Keratinocyte (primary cell): ENCODE measurements around the gene GZF1. TPM values are rescaled to one million over a fixed set of nuclear protein-coding genes. Genes with fewer than 3 reads are reported as not detected.
A peak's percentile ranks its signal among the peaks of the same experiment; 100 is the strongest.

Experiments used
- DNase-seq: peaks from one replicate; pipeline ENCODE4 v3.0.0-alpha.2; 2011; ENCODE audit warnings: low read depth, missing footprints, low spot score
- FAIRE-seq: peaks from 2 replicates; lab custom pipeline; 2011; peaks lifted over from hg19 to GRCh38; lab: Jason Lieb, UNC
- H2AFZ ChIP-seq: 2 replicates; pipeline ENCODE4 v1.6.0; 2012; ENCODE audit warnings: low read length, control low read depth, inconsistent platforms; ENCODE audit not compliant: control insufficient read depth
- H3K27ac ChIP-seq: 2 replicates; pipeline ENCODE4 v1.5.1; 2011; ENCODE audit warnings: low read length; ENCODE audit not compliant: control insufficient read depth, insufficient read depth
- H3K27me3 ChIP-seq: 3 replicates; pipeline ENCODE4 v1.6.0; 2011; ENCODE audit warnings: low read length; ENCODE audit not compliant: control insufficient read depth, insufficient read depth; ENCODE audit errors: extremely low read depth
- H3K36me3 ChIP-seq, 2 experiments: 2 replicates in 1 of 2; 3 replicates in 1 of 2; pipeline ENCODE4 v1.5.1; 2011; ENCODE audit warnings: low read length in 2 of 2, mild to moderate bottlenecking in 1 of 2; ENCODE audit not compliant: control insufficient read depth in 2 of 2, insufficient read depth in 2 of 2; ENCODE audit errors: extremely low read depth in 1 of 2
- H3K4me1 ChIP-seq: 3 replicates; pipeline ENCODE4 v1.5.1; 2011; ENCODE audit warnings: low read length; ENCODE audit not compliant: control insufficient read depth, insufficient read depth; ENCODE audit errors: extremely low read depth
- H3K4me2 ChIP-seq: 3 replicates; pipeline ENCODE4 v1.6.0; 2011; ENCODE audit warnings: low read depth, low read length; ENCODE audit not compliant: control insufficient read depth, insufficient read depth; ENCODE audit errors: extremely low read depth
- H3K4me3 ChIP-seq, 3 experiments: fragments of 200-600 bp in 1 of 3; sonication (generic) in 1 of 3; 2 replicates in 2 of 3; 3 replicates in 1 of 3; pipeline ENCODE4 v1.5.1; 2011 to 2016; ENCODE audit warnings: low read length in 3 of 3, mild to moderate bottlenecking in 3 of 3, control low read depth in 2 of 3, inconsistent platforms in 1 of 3, low read depth in 1 of 3, mixed read lengths in 1 of 3, mixed run types in 1 of 3, moderate library complexity in 1 of 3; ENCODE audit not compliant: control insufficient read depth in 2 of 3, insufficient read depth in 2 of 3; ENCODE audit errors: extremely low read depth in 1 of 3
- H3K79me2 ChIP-seq: 2 replicates; pipeline ENCODE4 v1.6.0; 2012; ENCODE audit warnings: low read length; ENCODE audit not compliant: control insufficient read depth, insufficient read depth
- H3K9ac ChIP-seq: 3 replicates; pipeline ENCODE4 v1.6.0; 2011; ENCODE audit warnings: low read length; ENCODE audit not compliant: control insufficient read depth, insufficient read depth; ENCODE audit errors: extremely low read depth
- H3K9me1 ChIP-seq: 3 replicates; pipeline ENCODE4 v1.6.0; 2011; ENCODE audit warnings: low read length; ENCODE audit not compliant: control insufficient read depth, insufficient read depth; ENCODE audit errors: extremely low read depth
- H3K9me3 ChIP-seq: 2 replicates; pipeline ENCODE4 v1.5.1; 2012; ENCODE audit warnings: low read depth, low read length; ENCODE audit not compliant: control insufficient read depth
- H4K20me1 ChIP-seq: 3 replicates; pipeline ENCODE4 v1.6.0; 2011; ENCODE audit warnings: low read length; ENCODE audit not compliant: control insufficient read depth, insufficient read depth; ENCODE audit errors: extremely low read depth
- CTCF ChIP-seq, 3 experiments: IDR thresholded peaks in 1 of 3; conservative IDR thresholded peaks in 1 of 3; optimal IDR thresholded peaks in 1 of 3; 2 replicates in 2 of 3; 3 replicates in 1 of 3; pipeline versions ENCODE3 to v1.5.1; 2011; ENCODE audit warnings: low read length in 3 of 3, mild to moderate bottlenecking in 3 of 3, moderate library complexity in 2 of 3, control low read depth in 1 of 3, inconsistent platforms in 1 of 3; ENCODE audit not compliant: insufficient read depth in 2 of 3; ENCODE audit errors: extremely low read depth in 1 of 3
- EZH2 ChIP-seq: IDR thresholded peaks from one replicate; pipeline ENCODE4 v1.6.1; 2012; ENCODE audit warnings: inconsistent platforms, mild to moderate bottlenecking, low read length, moderate library complexity
- dilution Hi-C: fragments of 300-500 bp; cut with MboI; formaldehyde crosslinking; loops from one replicate; pipeline ENCODE4 v1.7.0; 2020; ENCODE audit warnings: low sequenced_read_pairs; ENCODE audit not compliant: extremely low pct_ligation_motif_present
- polyA plus RNA-seq, 5 experiments: library from polyadenylated mRNA; depleted of rRNA in 3 of 5; stranded (reverse) in 3 of 5; stranded (forward) in 1 of 5; unstranded in 1 of 5; fragments of >200 nt; gene quantifications; 1 replicate in 1 of 5; 2 replicates in 3 of 5; 3 replicates in 1 of 5; pipeline versions ENCODE4 v1.2.1 to v1.2.3, GENCODE V29; 2011 to 2012; ENCODE audit warnings: missing spikeins in 2 of 5, low read depth in 1 of 5, low replicate concordance in 1 of 5

GZF1 gene
- polyA plus RNA-seq, 1 donor (not counting 4 experiments of a cell fraction or from before 2014, with no cell fraction given): 11.7 TPM

- Histone ChIP-seq H4K20me1 (peaks cover 5% of the 10 kb centered on the region), H3K9me3 (no peaks in the 10 kb centered on the region), H3K36me3 (peaks cover 4 to 14% of the 10 kb centered on the region in 2 experiments), H3K4me1 (peaks cover 26% of the 10 kb centered on the region), H3K27ac (peak overlapping the region; percentile 84), H3K9me1 (no peaks in the 10 kb centered on the region), H3K4me3 (peak overlapping the region; percentile 76 to 83 (median 78)), H3K4me2 (peak overlapping the region; percentile 87), H3K9ac (peak overlapping the region; percentile 96), H3K27me3 (no peaks in the 10 kb centered on the region), H3K79me2 (peaks cover 39% of the 10 kb centered on the region), H2AFZ (peak overlapping the region; percentile 86)
- DNase-seq (no peak), FAIRE-seq (no peak)
- dilution Hi-C loops: no loop called here
- TF ChIP-seq CTCF (optimal IDR thresholded peaks at IDR 0.05 in 1 of 3, IDR thresholded peaks at IDR 0.05 in 1 of 3, conservative IDR thresholded peaks at IDR 0.05 in 1 of 3; ENCODE audit: extremely low read depth in 1 of 3, insufficient read depth in 2 of 3, low read length in 3 of 3) (no peak), EZH2 (no peak)
Observed at GRCh38 chr20:23361119-23361475, 885 bp upstream of the GZF1 start.

GRCh38 chr20:23362392-23363256 lies 642 bp downstream of the GZF1 start:
- H3K27me3 ChIP-seq: no peaks in the 10 kb centered on the region
- H4K20me1 ChIP-seq: peaks cover 8% of the 10 kb centered on the region
- TF ChIP-seq CTCF (optimal IDR thresholded peaks at IDR 0.05 in 1 of 3, IDR thresholded peaks at IDR 0.05 in 1 of 3, conservative IDR thresholded peaks at IDR 0.05 in 1 of 3; ENCODE audit: extremely low read depth in 1 of 3, insufficient read depth in 2 of 3, low read length in 3 of 3) (no peak), EZH2 (no peak)
- FAIRE-seq (no peak), DNase-seq (no peak)
- H3K36me3 ChIP-seq: peaks cover 5 to 21% of the 10 kb centered on the region in 2 experiments
- H3K4me2 ChIP-seq: peak overlapping the region; percentile 92
- H3K27ac ChIP-seq: peak overlapping the region; percentile 65
- no peaks in the 10 kb centered on the region for H3K9me3 ChIP-seq
- peaks cover 50% of the 10 kb centered on the region for H3K79me2 ChIP-seq
- dilution Hi-C loops: no loop called here
- no peaks in the 10 kb centered on the region for H3K9me1 ChIP-seq
- no peak overlapping the region for H2AFZ ChIP-seq
- peak overlapping the region; percentile 81 for H3K9ac ChIP-seq
- peaks cover 35% of the 10 kb centered on the region for H3K4me1 ChIP-seq
- peak overlapping the region; percentile 82 to 87 (median 86) for H3K4me3 ChIP-seq
